Measurements from ENCODE around the gene EID3. TPM values are rescaled to one million over a fixed set of nuclear protein-coding genes. Genes with fewer than 3 reads are reported as not detected.

Gene EID3
- polyA plus RNA-seq, 2 of the 4 experiments (the other 2 are of a cell fraction) = 6.8 to 12.2 TPM

DNA sequence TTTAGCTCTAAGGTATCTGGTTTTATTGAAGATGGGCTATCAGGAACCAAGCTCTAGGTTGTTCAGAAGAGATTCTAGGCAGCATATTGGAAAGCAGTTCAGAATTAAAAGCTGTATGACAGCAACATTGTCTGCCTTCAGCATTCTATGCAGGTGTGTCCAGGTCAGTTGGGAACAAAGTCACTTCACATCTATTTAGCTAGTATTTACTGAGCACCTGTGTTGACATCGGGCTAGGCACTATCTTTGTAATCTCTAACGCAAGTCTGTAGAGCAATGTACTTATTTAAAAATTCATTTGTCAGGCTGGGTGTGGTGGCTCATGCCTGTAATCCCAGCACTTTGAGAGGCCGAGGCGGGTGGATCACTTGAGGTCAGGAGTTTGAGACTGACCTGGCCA, 6.8 kb upstream of the EID3 start:
- Histone ChIP-seq H3K4me3 (peak overlapping the region; percentile 68), H3K9me3 (no peaks in the 10 kb centered on the region), H3K4me1 (peaks cover 85% of the 10 kb centered on the region), H3K4me2 (peak overlapping the region; percentile 97), H3K27ac (peak overlapping the region; percentile 94 to 98; a peak in 5 of 6 replicates)
- WGBS (ENCODE audit: missing lambda C conversion rate) = 5% methylated on average over 4 of the region's 4 CpGs
- ATAC-seq = no peak
- ChIA-PET CTCF (interaction anchor here (13.7 kb wide), 1 partner anchor 78 kb away, joined by 155 read pairs; the partner anchor contains the start of gene TXNRD1), POLR2A (interaction anchor here (0.6 to 8.6 kb wide), 4 partner anchors 7 to 81 kb away, joined by 4 to 89 read pairs (median 16); partner anchors contain the start of gene TXNRD1)
- peak in 1 of 2 experiments; percentile 51 for DNase-seq (ENCODE audit: low read depth in 1 of 2, low spot score in 1 of 2)
- FAIRE-seq = no peak
- no peak for TF ChIP-seq KDM1A (IDR thresholded peaks at IDR 0.05; ENCODE audit: low read depth)
- TF ChIP-seq, protein P1, sequence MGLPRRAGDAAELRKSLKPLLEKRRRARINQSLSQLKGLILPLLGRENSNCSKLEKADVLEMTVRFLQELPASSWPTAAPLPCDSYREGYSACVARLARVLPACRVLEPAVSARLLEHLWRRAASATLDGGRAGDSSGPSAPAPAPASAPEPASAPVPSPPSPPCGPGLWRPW (IDR thresholded peaks at IDR 0.05) = no peak
- TF ChIP-seq TFCP2L1 (CRISPR knock-in tag; IDR thresholded peaks at IDR 0.05) = peak; percentile 95
- no peak for TF ChIP-seq HEYL (CRISPR knock-in tag; IDR thresholded peaks at IDR 0.05)
- no peak for TF ChIP-seq RCOR1 (IDR thresholded peaks at IDR 0.05; ENCODE audit: low read depth, low read length)
- no peak; a peak in 2 of 5 replicates for TF ChIP-seq JUN (IDR thresholded peaks at IDR 0.05)
- 0 out of 2 replicates have a peak, but pooled peaks have one; percentile 28 for TF ChIP-seq HOXB5 (CRISPR knock-in tag; IDR thresholded peaks at IDR 0.05)
- TF ChIP-seq KDM5A (IDR thresholded peaks at IDR 0.05) = no peak
- TF ChIP-seq RARB (CRISPR knock-in tag; IDR thresholded peaks at IDR 0.05) = peak; percentile 76
- TF ChIP-seq, protein P2, sequence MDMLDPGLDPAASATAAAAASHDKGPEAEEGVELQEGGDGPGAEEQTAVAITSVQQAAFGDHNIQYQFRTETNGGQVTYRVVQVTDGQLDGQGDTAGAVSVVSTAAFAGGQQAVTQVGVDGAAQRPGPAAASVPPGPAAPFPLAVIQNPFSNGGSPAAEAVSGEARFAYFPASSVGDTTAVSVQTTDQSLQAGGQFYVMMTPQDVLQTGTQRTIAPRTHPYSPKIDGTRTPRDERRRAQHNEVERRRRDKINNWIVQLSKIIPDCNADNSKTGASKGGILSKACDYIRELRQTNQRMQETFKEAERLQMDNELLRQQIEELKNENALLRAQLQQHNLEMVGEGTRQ (IDR thresholded peaks at IDR 0.05) = no peak
- TF ChIP-seq PHF8 (IDR thresholded peaks at IDR 0.05; ENCODE audit: borderline replicate concordance, low read depth) = no peak
- TF ChIP-seq HDAC2 (IDR thresholded peaks at IDR 0.05) = no peak
- TF ChIP-seq, protein P3, sequence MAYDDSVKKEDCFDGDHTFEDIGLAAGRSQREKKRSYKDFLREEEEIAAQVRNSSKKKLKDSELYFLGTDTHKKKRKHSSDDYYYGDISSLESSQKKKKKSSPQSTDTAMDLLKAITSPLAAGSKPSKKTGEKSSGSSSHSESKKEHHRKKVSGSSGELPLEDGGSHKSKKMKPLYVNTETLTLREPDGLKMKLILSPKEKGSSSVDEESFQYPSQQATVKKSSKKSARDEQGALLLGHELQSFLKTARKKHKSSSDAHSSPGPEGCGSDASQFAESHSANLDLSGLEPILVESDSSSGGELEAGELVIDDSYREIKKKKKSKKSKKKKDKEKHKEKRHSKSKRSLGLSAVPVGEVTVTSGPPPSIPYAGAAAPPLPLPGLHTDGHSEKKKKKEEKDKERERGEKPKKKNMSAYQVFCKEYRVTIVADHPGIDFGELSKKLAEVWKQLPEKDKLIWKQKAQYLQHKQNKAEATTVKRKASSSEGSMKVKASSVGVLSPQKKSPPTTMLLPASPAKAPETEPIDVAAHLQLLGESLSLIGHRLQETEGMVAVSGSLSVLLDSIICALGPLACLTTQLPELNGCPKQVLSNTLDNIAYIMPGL (CRISPR knock-in tag; IDR thresholded peaks at IDR 0.05; ENCODE audit: borderline replicate concordance) = peak; percentile 59
- no peak for TF ChIP-seq ZC3H11A (IDR thresholded peaks at IDR 0.05)
- no peak for TF ChIP-seq FOSL2 (IDR thresholded peaks at IDR 0.05)
- peak; percentile 36; the same call in 1 of the 2 replicates for TF ChIP-seq FOSL2 (CRISPR knock-in tag; IDR thresholded peaks at IDR 0.05)
- TF ChIP-seq EHF (CRISPR knock-in tag; IDR thresholded peaks at IDR 0.05) = peak; percentile 64; the same call in 1 of the 2 replicates
- TF ChIP-seq, protein P4, sequence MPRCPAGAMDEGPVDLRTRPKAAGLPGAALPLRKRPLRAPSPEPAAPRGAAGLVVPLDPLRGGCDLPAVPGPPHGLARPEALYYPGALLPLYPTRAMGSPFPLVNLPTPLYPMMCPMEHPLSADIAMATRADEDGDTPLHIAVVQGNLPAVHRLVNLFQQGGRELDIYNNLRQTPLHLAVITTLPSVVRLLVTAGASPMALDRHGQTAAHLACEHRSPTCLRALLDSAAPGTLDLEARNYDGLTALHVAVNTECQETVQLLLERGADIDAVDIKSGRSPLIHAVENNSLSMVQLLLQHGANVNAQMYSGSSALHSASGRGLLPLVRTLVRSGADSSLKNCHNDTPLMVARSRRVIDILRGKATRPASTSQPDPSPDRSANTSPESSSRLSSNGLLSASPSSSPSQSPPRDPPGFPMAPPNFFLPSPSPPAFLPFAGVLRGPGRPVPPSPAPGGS (IDR thresholded peaks at IDR 0.05) = no peak
- TF ChIP-seq, protein P5, sequence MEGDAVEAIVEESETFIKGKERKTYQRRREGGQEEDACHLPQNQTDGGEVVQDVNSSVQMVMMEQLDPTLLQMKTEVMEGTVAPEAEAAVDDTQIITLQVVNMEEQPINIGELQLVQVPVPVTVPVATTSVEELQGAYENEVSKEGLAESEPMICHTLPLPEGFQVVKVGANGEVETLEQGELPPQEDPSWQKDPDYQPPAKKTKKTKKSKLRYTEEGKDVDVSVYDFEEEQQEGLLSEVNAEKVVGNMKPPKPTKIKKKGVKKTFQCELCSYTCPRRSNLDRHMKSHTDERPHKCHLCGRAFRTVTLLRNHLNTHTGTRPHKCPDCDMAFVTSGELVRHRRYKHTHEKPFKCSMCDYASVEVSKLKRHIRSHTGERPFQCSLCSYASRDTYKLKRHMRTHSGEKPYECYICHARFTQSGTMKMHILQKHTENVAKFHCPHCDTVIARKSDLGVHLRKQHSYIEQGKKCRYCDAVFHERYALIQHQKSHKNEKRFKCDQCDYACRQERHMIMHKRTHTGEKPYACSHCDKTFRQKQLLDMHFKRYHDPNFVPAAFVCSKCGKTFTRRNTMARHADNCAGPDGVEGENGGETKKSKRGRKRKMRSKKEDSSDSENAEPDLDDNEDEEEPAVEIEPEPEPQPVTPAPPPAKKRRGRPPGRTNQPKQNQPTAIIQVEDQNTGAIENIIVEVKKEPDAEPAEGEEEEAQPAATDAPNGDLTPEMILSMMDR (IDR thresholded peaks at IDR 0.05) = no peak
- TF ChIP-seq EP300 (IDR thresholded peaks at IDR 0.05) = no peak
- TF ChIP-seq HOXA7 (CRISPR knock-in tag; IDR thresholded peaks at IDR 0.05) = peak; percentile 95
- TF ChIP-seq HOXB13 (CRISPR knock-in tag; IDR thresholded peaks at IDR 0.05; ENCODE audit: low read depth) = no peak
- no peak for TF ChIP-seq CBX8 (IDR thresholded peaks at IDR 0.05)
- no peak for TF ChIP-seq MAZ (IDR thresholded peaks at IDR 0.05; ENCODE audit: borderline replicate concordance, low read depth, low read length)
- TF ChIP-seq, protein P6, sequence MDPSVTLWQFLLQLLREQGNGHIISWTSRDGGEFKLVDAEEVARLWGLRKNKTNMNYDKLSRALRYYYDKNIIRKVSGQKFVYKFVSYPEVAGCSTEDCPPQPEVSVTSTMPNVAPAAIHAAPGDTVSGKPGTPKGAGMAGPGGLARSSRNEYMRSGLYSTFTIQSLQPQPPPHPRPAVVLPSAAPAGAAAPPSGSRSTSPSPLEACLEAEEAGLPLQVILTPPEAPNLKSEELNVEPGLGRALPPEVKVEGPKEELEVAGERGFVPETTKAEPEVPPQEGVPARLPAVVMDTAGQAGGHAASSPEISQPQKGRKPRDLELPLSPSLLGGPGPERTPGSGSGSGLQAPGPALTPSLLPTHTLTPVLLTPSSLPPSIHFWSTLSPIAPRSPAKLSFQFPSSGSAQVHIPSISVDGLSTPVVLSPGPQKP (IDR thresholded peaks at IDR 0.05; ENCODE audit: low read depth, low read length) = no peak
- no peak for TF ChIP-seq CEBPB (IDR thresholded peaks at IDR 0.05)
- no peak for TF ChIP-seq ZFP36 (IDR thresholded peaks at IDR 0.05; ENCODE audit: borderline replicate concordance, partially characterized antibody)
- TF ChIP-seq ZSCAN20 (CRISPR knock-in tag; IDR thresholded peaks at IDR 0.05) = no peak
- no peak for TF ChIP-seq CHD2 (IDR thresholded peaks at IDR 0.05; ENCODE audit: low read length, partially characterized antibody)
- no peak for TF ChIP-seq FOXS1 (CRISPR knock-in tag; IDR thresholded peaks at IDR 0.05)
- TF ChIP-seq ZNF302 (CRISPR knock-in tag; IDR thresholded peaks at IDR 0.05) = no peak
- no peak for TF ChIP-seq ESRRA (IDR thresholded peaks at IDR 0.05; ENCODE audit: borderline replicate concordance, low read length)
- TF ChIP-seq EHMT2 (IDR thresholded peaks at IDR 0.05; ENCODE audit: low read depth) = no peak
- no peak for TF ChIP-seq CBX2 (IDR thresholded peaks at IDR 0.05; ENCODE audit: borderline replicate concordance, low read depth)
- TF ChIP-seq FOSB (CRISPR knock-in tag; IDR thresholded peaks at IDR 0.05) = peak; percentile 96
- TF ChIP-seq POLR2AphosphoS2 (conservative IDR thresholded peaks at IDR 0.05; ENCODE audit: low read length) = peak; percentile 97
- TF ChIP-seq JUNB (IDR thresholded peaks at IDR 0.05) = no peak
- peak; percentile 97 for TF ChIP-seq TP53 (CRISPR knock-in tag; IDR thresholded peaks at IDR 0.05)
